SU-DHL-6 (cell line): ENCODE data around the gene NPBWR2.

Experiments
- H2AFZ ChIP-seq: fragments of 200-600 bp; sonication (generic); 2 replicates; pipeline ENCODE4 v1.6.1; 2014; ENCODE audit warnings: low read depth, mild to moderate bottlenecking, moderate library complexity, mixed read lengths, antibody characterized with exemption, low read length; ENCODE audit not compliant: severe bottlenecking
- H3F3A ChIP-seq: fragments of 200-600 bp; shearing (Covaris generic); 2 replicates; pipeline ENCODE4 v1.6.0; 2016; ENCODE audit warnings: antibody characterized with exemption, mild to moderate bottlenecking; ENCODE audit not compliant: insufficient read depth
- H3K27ac ChIP-seq: fragments of 200-600 bp; sonication (generic); 2 replicates; pipeline ENCODE4 v1.5.1; 2016; ENCODE audit warnings: low read depth, mild to moderate bottlenecking, low read length, moderate library complexity, mixed read lengths
- H3K27me3 ChIP-seq: fragments of 200-600 bp; sonication (generic), shearing (Covaris generic); 2 replicates; pipeline ENCODE4 v1.6.0; 2014; ENCODE audit warnings: mild to moderate bottlenecking, low read length
- H3K36me3 ChIP-seq: fragments of 200-600 bp; sonication (generic); 2 replicates; pipeline ENCODE4 v1.6.1; 2014; ENCODE audit warnings: mild to moderate bottlenecking, low read length, mixed read lengths
- H3K4me2 ChIP-seq: fragments of 300-600, 200-600 bp; shearing (Covaris generic), sonication (generic); 2 replicates; pipeline ENCODE4 v1.6.0; 2014; ENCODE audit warnings: low read length, low read depth, mild to moderate bottlenecking; ENCODE audit not compliant: poor library complexity, severe bottlenecking
- H3K4me3 ChIP-seq: fragments of 200-600 bp; sonication (generic); 2 replicates; pipeline ENCODE4 v1.5.1; 2014; ENCODE audit warnings: antibody characterized with exemption, low read length, mild to moderate bottlenecking, mixed read lengths; ENCODE audit not compliant: insufficient read depth, poor library complexity, severe bottlenecking
- H3K79me2 ChIP-seq: fragments of 200-600 bp; sonication (generic); 2 replicates; pipeline ENCODE4 v1.6.1; 2014; ENCODE audit warnings: mild to moderate bottlenecking, low read length, moderate library complexity; ENCODE audit not compliant: insufficient read depth
- H3K9ac ChIP-seq: fragments of 200-600 bp; sonication (generic); 2 replicates; pipeline ENCODE4 v1.7.0; 2014; ENCODE audit warnings: mild to moderate bottlenecking, low read length
- H3K9me2 ChIP-seq: fragments of 200-600 bp; sonication (generic); replicated peaks from 2 replicates; pipeline ENCODE4 v1.6.1; 2014; ENCODE audit warnings: low read length; ENCODE audit not compliant: insufficient read depth
- H3K9me3 ChIP-seq: fragments of 200-600 bp; sonication (generic); 2 replicates; pipeline ENCODE4 v1.6.1; 2014; ENCODE audit warnings: low read length, mixed read lengths; ENCODE audit not compliant: insufficient read depth
- H4K20me1 ChIP-seq: fragments of 200-600 bp; sonication (generic); 2 replicates; pipeline ENCODE4 v1.6.1; 2014; ENCODE audit warnings: low read depth, mild to moderate bottlenecking, antibody characterized with exemption, low read length, moderate library complexity, mixed read lengths
- CTCF ChIP-seq: fragments of 200-600 bp; sonication (generic); IDR thresholded peaks from one replicate; pipeline ENCODE4 v1.5.1; 2017; ENCODE audit warnings: antibody characterized with exemption, mild to moderate bottlenecking, low read length, moderate library complexity; ENCODE audit not compliant: insufficient read depth, poor library complexity, severe bottlenecking
- EZH2phosphoT487 ChIP-seq: fragments of 200-600 bp; sonication (generic), shearing (Covaris generic); conservative IDR thresholded peaks from 2 replicates; pipeline ENCODE4 v1.6.1; 2018; ENCODE audit warnings: mild to moderate bottlenecking, antibody characterized with exemption, low read length, moderate library complexity, mixed read lengths

NPBWR2 gene

GRCh38 chr20:64152906-64153305 is 45.5 kb upstream of the NPBWR2 start:
- TF ChIP-seq EZH2phosphoT487 (no peak), CTCF (no peak)
- Histone ChIP-seq H3K27ac (no peak overlapping the region), H4K20me1 (no peaks in the 10 kb centered on the region), H3K36me3 (no peaks in the 10 kb centered on the region), H3K9me3 (no peaks in the 10 kb centered on the region; the same call in 1 of the 2 replicates), H3K9ac (no peak overlapping the region), H3K9me2 (no peaks in the 10 kb centered on the region), H3K79me2 (no peaks in the 10 kb centered on the region), H3K4me3 (no peak overlapping the region), H3K27me3 (no peaks in the 10 kb centered on the region), H2AFZ (no peak overlapping the region), H3K4me2 (no peak overlapping the region), H3F3A (no peaks in the 10 kb centered on the region)

GRCh38 chr20:64151633-64152530 is 44.5 kb upstream of the NPBWR2 start:
- H3K27me3 ChIP-seq, result no peaks in the 10 kb centered on the region
- no peaks in the 10 kb centered on the region; the same call in 1 of the 2 replicates for H3K9me3 ChIP-seq
- TF ChIP-seq CTCF, result no peak
- no peak for TF ChIP-seq EZH2phosphoT487
- no peak overlapping the region for H3K9ac ChIP-seq
- no peaks in the 10 kb centered on the region for H3F3A ChIP-seq
- no peak overlapping the region for H3K4me3 ChIP-seq
- no peaks in the 10 kb centered on the region for H4K20me1 ChIP-seq
- no peaks in the 10 kb centered on the region for H3K36me3 ChIP-seq
- no peak overlapping the region for H3K4me2 ChIP-seq
- H3K27ac ChIP-seq, result no peak overlapping the region
- H3K79me2 ChIP-seq, result no peaks in the 10 kb centered on the region
- H2AFZ ChIP-seq, result no peak overlapping the region
- H3K9me2 ChIP-seq, result no peaks in the 10 kb centered on the region

- no peaks in the 10 kb centered on the region for H4K20me1 ChIP-seq
- H3K4me3 ChIP-seq, result no peak overlapping the region
- H3F3A ChIP-seq, result no peaks in the 10 kb centered on the region
- H3K36me3 ChIP-seq, result no peaks in the 10 kb centered on the region
- H3K9ac ChIP-seq, result no peak overlapping the region
- peaks cover under 1% of the 10 kb centered on the region; the same call in 1 of the 2 replicates for H3K9me3 ChIP-seq
- H2AFZ ChIP-seq, result no peak overlapping the region
- H3K27ac ChIP-seq, result no peak overlapping the region
- H3K4me2 ChIP-seq, result no peak overlapping the region
- no peaks in the 10 kb centered on the region for H3K9me2 ChIP-seq
- no peaks in the 10 kb centered on the region for H3K79me2 ChIP-seq
- no peak for TF ChIP-seq CTCF
- TF ChIP-seq EZH2phosphoT487, result no peak
- H3K27me3 ChIP-seq, result no peaks in the 10 kb centered on the region
Observed at GRCh38 chr20:64150756-64151632, 43.6 kb upstream of the NPBWR2 start.
